Neural cell (in vitro differentiated cells): ENCODE results near the gene CTCF. TPM values are rescaled to one million over a fixed set of nuclear protein-coding genes. Genes with fewer than 3 reads are reported as not detected.

Experiments
- H2AFZ ChIP-seq: fragments of 200-600, 300-800 bp; sonication (generic), shearing (Covaris generic); 2 replicates; pipeline ENCODE4 v1.6.0; 2014; ENCODE audit warnings: low read depth, mild to moderate bottlenecking, antibody characterized with exemption, low read length, moderate library complexity
- H3F3A ChIP-seq: fragments of 200-600 bp; shearing (Covaris generic); 2 replicates; pipeline ENCODE4 v1.6.1; 2016; ENCODE audit warnings: mild to moderate bottlenecking, moderate library complexity, mixed read lengths, antibody characterized with exemption, low read length; ENCODE audit not compliant: insufficient read depth, poor library complexity, severe bottlenecking
- H3K27ac ChIP-seq: fragments of 200-600, 300-800 bp; sonication (generic), shearing (Covaris generic); 2 replicates; pipeline ENCODE4 v1.5.1; 2014; ENCODE audit warnings: mild to moderate bottlenecking, low read length, moderate library complexity
- H3K27me3 ChIP-seq: fragments of 300-800, 200-600 bp; sonication (generic), shearing (Covaris generic); 2 replicates; pipeline ENCODE4 v1.6.0; 2014; ENCODE audit warnings: mild to moderate bottlenecking, low read depth, low read length, moderate library complexity; ENCODE audit not compliant: insufficient read depth
- H3K36me3 ChIP-seq: fragments of 300-800, 200-600 bp; sonication (generic), shearing (Covaris generic); 2 replicates; pipeline ENCODE4 v1.5.1; 2014; ENCODE audit warnings: mild to moderate bottlenecking, antibody characterized with exemption, low read length, moderate library complexity; ENCODE audit not compliant: insufficient read depth
- H3K4me2 ChIP-seq: fragments of 300-800, 200-600 bp; sonication (generic), shearing (Covaris generic); 2 replicates; pipeline ENCODE4 v1.6.0; 2014; ENCODE audit warnings: mild to moderate bottlenecking, low read length
- H3K4me3 ChIP-seq: fragments of 300-800, 200-600 bp; sonication (generic), shearing (Covaris generic); 2 replicates; pipeline ENCODE4 v1.5.1; 2014; ENCODE audit warnings: mild to moderate bottlenecking, low read length, moderate library complexity
- H3K79me2 ChIP-seq: fragments of 200-600 bp; shearing (Covaris generic); replicated peaks from 2 replicates; pipeline ENCODE4 v1.6.0; 2014; ENCODE audit warnings: mild to moderate bottlenecking, low read length, moderate library complexity; ENCODE audit not compliant: insufficient read depth
- H3K9ac ChIP-seq: fragments of 300-800, 200-600 bp; sonication (generic), shearing (Covaris generic); 2 replicates; pipeline ENCODE4 v1.6.1; 2016; ENCODE audit warnings: mild to moderate bottlenecking, low read length, mixed read lengths
- H3K9me2 ChIP-seq: fragments of 200-600 bp; shearing (Covaris generic); 2 replicates; pipeline ENCODE4 v1.6.1; 2016; ENCODE audit warnings: mild to moderate bottlenecking, low read length, mixed read lengths; ENCODE audit not compliant: insufficient read depth
- H3K9me3 ChIP-seq: fragments of 200-600, 300-800 bp; sonication (generic), shearing (Covaris generic); 2 replicates; pipeline ENCODE4 v1.6.1; 2016; ENCODE audit warnings: mild to moderate bottlenecking, mixed run types, low read length, moderate library complexity, mixed read lengths
- H4K20me1 ChIP-seq: fragments of 200-600 bp; shearing (Covaris generic); 2 replicates; pipeline ENCODE4 v1.6.1; 2016; ENCODE audit warnings: mild to moderate bottlenecking, mixed run types; ENCODE audit not compliant: insufficient read depth
- EP300 ChIP-seq: fragments of 450-650 bp; conservative IDR thresholded peaks from 2 replicates; pipeline ENCODE4 v1.6.1; 2014; ENCODE audit warnings: antibody characterized with exemption, mild to moderate bottlenecking, moderate library complexity; ENCODE audit not compliant: poor library complexity, severe bottlenecking
- EZH2 ChIP-seq: fragments of 200-600, 300-800 bp; shearing (Covaris generic), sonication (generic); IDR thresholded peaks from 2 replicates; pipeline ENCODE4 v1.6.1; 2014; ENCODE audit warnings: antibody characterized with exemption, low read length, borderline replicate concordance, mild to moderate bottlenecking; ENCODE audit not compliant: insufficient read depth, poor library complexity, severe bottlenecking
- MXI1 ChIP-seq: fragments of 450-650 bp; conservative IDR thresholded peaks from 2 replicates; pipeline ENCODE4 v1.6.1; 2014; ENCODE audit warnings: antibody characterized with exemption, mild to moderate bottlenecking; ENCODE audit not compliant: poor library complexity, severe bottlenecking
- POLR2AphosphoS5 ChIP-seq: IDR thresholded peaks from 2 replicates; pipeline ENCODE4 v1.6.1; 2012
- RAD21 ChIP-seq: fragments of 450-650 bp; conservative IDR thresholded peaks from 2 replicates; pipeline ENCODE4 v1.6.1; 2014; ENCODE audit warnings: antibody characterized with exemption, mild to moderate bottlenecking, moderate library complexity
- SMC3 ChIP-seq: fragments of 450-650 bp; conservative IDR thresholded peaks from 2 replicates; pipeline ENCODE4 v1.6.1; 2014; ENCODE audit warnings: antibody characterized with exemption, mild to moderate bottlenecking, moderate library complexity; ENCODE audit not compliant: poor library complexity
- TAF1 ChIP-seq: IDR thresholded peaks from 2 replicates; pipeline ENCODE4 v1.6.1; 2012; ENCODE audit warnings: low read depth
- polyA plus RNA-seq: library from polyadenylated mRNA; depleted of rRNA; stranded (reverse); fragments of >200 nt; gene quantifications from 2 replicates; pipeline ENCODE4 v1.2.3, GENCODE V29; 2014
- TF ChIP-seq, protein P1 (sequence below): IDR thresholded peaks from 2 replicates; pipeline ENCODE4 v1.6.1; 2012; ENCODE audit warnings: borderline replicate concordance
- TF ChIP-seq, protein P2 (sequence below): fragments of 450-650 bp; IDR thresholded peaks from 2 replicates; pipeline ENCODE4 v1.5.1; 2014; ENCODE audit warnings: antibody characterized with exemption, mild to moderate bottlenecking, moderate library complexity; ENCODE audit not compliant: poor library complexity, severe bottlenecking

CTCF gene
- polyA plus RNA-seq, 1 donor from 2014 or later: 42.8 TPM

DNA sequence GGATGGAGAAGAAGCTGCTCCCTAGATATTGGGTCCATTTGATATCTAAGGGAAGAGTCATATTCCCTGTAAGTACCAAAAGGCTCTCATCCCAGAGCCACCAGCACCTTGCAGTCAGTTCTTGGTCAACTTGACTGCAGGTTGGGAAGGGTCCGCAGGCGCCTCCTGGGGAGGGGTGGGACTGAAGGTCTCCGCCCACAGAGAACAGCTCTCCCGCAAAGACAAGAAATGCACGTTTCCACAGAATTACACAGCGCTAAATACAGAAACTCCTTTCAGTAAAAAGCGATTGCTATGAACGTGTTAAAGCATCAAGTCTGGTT lies 864 bp upstream of the CTCF start:
- H3K4me3 ChIP-seq: peak overlapping the region; percentile 99
- TF ChIP-seq EZH2: no peak
- TF ChIP-seq TAF1: no peak
- no peak for TF ChIP-seq RAD21
- TF ChIP-seq SMC3: no peak
- TF ChIP-seq, protein P1, sequence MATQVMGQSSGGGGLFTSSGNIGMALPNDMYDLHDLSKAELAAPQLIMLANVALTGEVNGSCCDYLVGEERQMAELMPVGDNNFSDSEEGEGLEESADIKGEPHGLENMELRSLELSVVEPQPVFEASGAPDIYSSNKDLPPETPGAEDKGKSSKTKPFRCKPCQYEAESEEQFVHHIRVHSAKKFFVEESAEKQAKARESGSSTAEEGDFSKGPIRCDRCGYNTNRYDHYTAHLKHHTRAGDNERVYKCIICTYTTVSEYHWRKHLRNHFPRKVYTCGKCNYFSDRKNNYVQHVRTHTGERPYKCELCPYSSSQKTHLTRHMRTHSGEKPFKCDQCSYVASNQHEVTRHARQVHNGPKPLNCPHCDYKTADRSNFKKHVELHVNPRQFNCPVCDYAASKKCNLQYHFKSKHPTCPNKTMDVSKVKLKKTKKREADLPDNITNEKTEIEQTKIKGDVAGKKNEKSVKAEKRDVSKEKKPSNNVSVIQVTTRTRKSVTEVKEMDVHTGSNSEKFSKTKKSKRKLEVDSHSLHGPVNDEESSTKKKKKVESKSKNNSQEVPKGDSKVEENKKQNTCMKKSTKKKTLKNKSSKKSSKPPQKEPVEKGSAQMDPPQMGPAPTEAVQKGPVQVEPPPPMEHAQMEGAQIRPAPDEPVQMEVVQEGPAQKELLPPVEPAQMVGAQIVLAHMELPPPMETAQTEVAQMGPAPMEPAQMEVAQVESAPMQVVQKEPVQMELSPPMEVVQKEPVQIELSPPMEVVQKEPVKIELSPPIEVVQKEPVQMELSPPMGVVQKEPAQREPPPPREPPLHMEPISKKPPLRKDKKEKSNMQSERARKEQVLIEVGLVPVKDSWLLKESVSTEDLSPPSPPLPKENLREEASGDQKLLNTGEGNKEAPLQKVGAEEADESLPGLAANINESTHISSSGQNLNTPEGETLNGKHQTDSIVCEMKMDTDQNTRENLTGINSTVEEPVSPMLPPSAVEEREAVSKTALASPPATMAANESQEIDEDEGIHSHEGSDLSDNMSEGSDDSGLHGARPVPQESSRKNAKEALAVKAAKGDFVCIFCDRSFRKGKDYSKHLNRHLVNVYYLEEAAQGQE: no peak
- TF ChIP-seq MXI1: no peak
- no peak for TF ChIP-seq POLR2AphosphoS5
- TF ChIP-seq, protein P2, sequence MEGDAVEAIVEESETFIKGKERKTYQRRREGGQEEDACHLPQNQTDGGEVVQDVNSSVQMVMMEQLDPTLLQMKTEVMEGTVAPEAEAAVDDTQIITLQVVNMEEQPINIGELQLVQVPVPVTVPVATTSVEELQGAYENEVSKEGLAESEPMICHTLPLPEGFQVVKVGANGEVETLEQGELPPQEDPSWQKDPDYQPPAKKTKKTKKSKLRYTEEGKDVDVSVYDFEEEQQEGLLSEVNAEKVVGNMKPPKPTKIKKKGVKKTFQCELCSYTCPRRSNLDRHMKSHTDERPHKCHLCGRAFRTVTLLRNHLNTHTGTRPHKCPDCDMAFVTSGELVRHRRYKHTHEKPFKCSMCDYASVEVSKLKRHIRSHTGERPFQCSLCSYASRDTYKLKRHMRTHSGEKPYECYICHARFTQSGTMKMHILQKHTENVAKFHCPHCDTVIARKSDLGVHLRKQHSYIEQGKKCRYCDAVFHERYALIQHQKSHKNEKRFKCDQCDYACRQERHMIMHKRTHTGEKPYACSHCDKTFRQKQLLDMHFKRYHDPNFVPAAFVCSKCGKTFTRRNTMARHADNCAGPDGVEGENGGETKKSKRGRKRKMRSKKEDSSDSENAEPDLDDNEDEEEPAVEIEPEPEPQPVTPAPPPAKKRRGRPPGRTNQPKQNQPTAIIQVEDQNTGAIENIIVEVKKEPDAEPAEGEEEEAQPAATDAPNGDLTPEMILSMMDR: no peak
- no peak for TF ChIP-seq EP300

DNA sequence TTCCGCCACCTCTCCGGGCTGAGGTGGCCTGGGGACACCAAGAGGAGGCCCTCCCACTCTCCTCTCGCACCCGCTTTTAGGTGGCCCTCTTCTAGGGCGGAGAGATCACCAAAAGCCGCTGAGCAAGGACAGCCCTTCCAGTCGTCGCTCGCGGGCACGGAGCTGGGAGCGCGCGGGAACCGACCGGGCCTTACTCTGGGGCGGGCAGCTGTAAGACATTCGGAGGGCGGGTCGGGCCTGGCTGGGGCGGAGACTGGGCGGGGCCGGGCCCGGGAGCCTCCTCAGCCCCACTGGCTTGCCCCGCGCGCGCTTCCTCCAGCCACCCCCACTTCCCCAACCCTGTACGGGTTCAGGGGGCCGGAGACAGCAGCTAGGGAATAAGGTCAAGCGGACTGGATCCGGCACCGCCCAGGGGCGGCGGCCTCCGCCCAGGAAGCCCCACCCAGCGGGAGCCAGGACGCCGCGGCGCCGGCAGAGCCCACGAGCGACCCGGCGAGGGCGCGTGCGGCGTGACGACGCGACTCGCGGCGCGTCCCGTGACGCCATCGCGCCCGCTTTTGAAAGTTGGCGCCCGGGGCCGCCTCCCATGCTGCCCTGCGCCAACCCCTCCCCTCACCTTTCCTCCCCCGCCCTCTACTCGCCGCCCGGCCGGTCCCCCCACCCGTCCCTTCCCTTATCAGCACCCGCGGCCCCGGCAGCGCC lies 351 bp upstream of the CTCF start:
- no peaks in the 10 kb centered on the region for H3K36me3 ChIP-seq
- H3K9me3 ChIP-seq: no peaks in the 10 kb centered on the region
- H3K27me3 ChIP-seq: no peaks in the 10 kb centered on the region
- H3K9me2 ChIP-seq: no peaks in the 10 kb centered on the region
- H2AFZ ChIP-seq: no peak overlapping the region
- peaks cover 4% of the 10 kb centered on the region for H4K20me1 ChIP-seq
- TF ChIP-seq RAD21 (no peak), EP300 (peak; percentile 58), SMC3 (no peak), MXI1 (peak; percentile 98), TAF1 (no peak)
- TF ChIP-seq, protein P2: no peak
- TF ChIP-seq, protein P1: no peak
- H3K27ac ChIP-seq: peak overlapping the region; percentile 72
- peak overlapping the region; percentile 61 for H3K4me2 ChIP-seq
- peak overlapping the region; percentile 99 for H3K4me3 ChIP-seq
- H3F3A ChIP-seq: no peaks in the 10 kb centered on the region
- H3K9ac ChIP-seq: peak overlapping the region; percentile 100
- peaks cover 58% of the 10 kb centered on the region for H3K79me2 ChIP-seq

More for the DNA sequence above, 864 bp upstream of the CTCF start:
- Histone ChIP-seq H3K9me3 (no peaks in the 10 kb centered on the region), H3K36me3 (no peaks in the 10 kb centered on the region), H3K27ac (peak overlapping the region; percentile 59), H3K79me2 (peaks cover 53% of the 10 kb centered on the region), H3K9me2 (no peaks in the 10 kb centered on the region), H3K4me2 (peak overlapping the region; percentile 61), H4K20me1 (peaks cover 4% of the 10 kb centered on the region), H3K27me3 (no peaks in the 10 kb centered on the region), H2AFZ (no peak overlapping the region), H3K9ac (peak overlapping the region; percentile 62), H3F3A (no peaks in the 10 kb centered on the region)
